Measurements from ENCODE around the gene CPSF6. TPM values are rescaled to one million over a fixed set of nuclear protein-coding genes. Genes with fewer than 3 reads are reported as not detected.

The CPSF6 gene
- total and polyA plus RNA-seq, 2 donors (not counting 1 experiment from before 2014, with no cell fraction given): 18.0 to 43.2 TPM

DNA sequence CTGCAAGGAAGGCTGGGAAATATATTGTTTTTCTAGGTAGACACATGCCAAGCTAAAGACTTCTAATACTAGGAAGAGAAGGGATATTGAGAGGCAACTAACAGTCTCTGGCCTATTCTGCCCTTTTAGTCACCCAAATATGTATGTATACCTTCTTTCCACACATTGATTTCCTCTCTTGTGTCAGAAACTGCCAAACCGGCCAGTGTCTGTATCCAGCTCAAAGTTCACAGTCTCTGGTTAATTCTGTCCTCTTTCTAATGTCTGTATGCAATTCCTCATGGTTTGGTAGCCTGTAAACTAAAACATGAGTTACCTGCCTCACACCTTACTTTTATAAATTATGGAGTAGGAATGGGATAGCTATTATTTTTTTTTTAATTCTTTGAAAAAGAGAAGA lies 25.2 kb upstream of the CPSF6 start:
- no peak for DNase-seq (ENCODE audit: low read depth in 2 of 2)
- no peak overlapping the region for H3K4me2 ChIP-seq (ENCODE audit: extremely low read depth, insufficient read depth, low read length)
- H3K36me3 ChIP-seq (ENCODE audit: control insufficient read depth, insufficient read depth, low read length): no peaks in the 10 kb centered on the region
- no peak overlapping the region for H3K4me3 ChIP-seq (replicated peaks in 1 of 4; ENCODE audit: control extremely low read depth in 1 of 4, insufficient read depth in 1 of 4, low read depth in 3 of 4, low read length in 4 of 4)
- no peak overlapping the region for H3K9ac ChIP-seq (ENCODE audit: insufficient read depth, low read length)
- TF ChIP-seq, protein P1, sequence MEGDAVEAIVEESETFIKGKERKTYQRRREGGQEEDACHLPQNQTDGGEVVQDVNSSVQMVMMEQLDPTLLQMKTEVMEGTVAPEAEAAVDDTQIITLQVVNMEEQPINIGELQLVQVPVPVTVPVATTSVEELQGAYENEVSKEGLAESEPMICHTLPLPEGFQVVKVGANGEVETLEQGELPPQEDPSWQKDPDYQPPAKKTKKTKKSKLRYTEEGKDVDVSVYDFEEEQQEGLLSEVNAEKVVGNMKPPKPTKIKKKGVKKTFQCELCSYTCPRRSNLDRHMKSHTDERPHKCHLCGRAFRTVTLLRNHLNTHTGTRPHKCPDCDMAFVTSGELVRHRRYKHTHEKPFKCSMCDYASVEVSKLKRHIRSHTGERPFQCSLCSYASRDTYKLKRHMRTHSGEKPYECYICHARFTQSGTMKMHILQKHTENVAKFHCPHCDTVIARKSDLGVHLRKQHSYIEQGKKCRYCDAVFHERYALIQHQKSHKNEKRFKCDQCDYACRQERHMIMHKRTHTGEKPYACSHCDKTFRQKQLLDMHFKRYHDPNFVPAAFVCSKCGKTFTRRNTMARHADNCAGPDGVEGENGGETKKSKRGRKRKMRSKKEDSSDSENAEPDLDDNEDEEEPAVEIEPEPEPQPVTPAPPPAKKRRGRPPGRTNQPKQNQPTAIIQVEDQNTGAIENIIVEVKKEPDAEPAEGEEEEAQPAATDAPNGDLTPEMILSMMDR (conservative IDR thresholded peaks at IDR 0.05 in 1 of 2, IDR thresholded peaks at IDR 0.05 in 1 of 2; ENCODE audit: low read depth in 1 of 2, low read length in 2 of 2): no peak
- no peak for TF ChIP-seq EZH2 (IDR thresholded peaks at IDR 0.05; ENCODE audit: low read length, missing control alignments)
- no peaks in the 10 kb centered on the region for H3K9me3 ChIP-seq (ENCODE audit: control insufficient read depth, insufficient read depth, low read depth, low read length)
- H3K4me1 ChIP-seq (ENCODE audit: control insufficient read depth, extremely low read depth, insufficient read depth, low read length): no peaks in the 10 kb centered on the region
- H3K79me2 ChIP-seq (ENCODE audit: control insufficient read depth, insufficient read depth, low read length): no peaks in the 10 kb centered on the region
- no peaks in the 10 kb centered on the region for H4K20me1 ChIP-seq (ENCODE audit: control insufficient read depth, extremely low read depth, insufficient read depth, low read length)
- H3K27ac ChIP-seq (ENCODE audit: insufficient read depth, low read length): no peak overlapping the region
- H2AFZ ChIP-seq (ENCODE audit: low read length): no peak overlapping the region
- no peaks in the 10 kb centered on the region for H3K27me3 ChIP-seq (ENCODE audit: control insufficient read depth, insufficient read depth, low read length)

DNA sequence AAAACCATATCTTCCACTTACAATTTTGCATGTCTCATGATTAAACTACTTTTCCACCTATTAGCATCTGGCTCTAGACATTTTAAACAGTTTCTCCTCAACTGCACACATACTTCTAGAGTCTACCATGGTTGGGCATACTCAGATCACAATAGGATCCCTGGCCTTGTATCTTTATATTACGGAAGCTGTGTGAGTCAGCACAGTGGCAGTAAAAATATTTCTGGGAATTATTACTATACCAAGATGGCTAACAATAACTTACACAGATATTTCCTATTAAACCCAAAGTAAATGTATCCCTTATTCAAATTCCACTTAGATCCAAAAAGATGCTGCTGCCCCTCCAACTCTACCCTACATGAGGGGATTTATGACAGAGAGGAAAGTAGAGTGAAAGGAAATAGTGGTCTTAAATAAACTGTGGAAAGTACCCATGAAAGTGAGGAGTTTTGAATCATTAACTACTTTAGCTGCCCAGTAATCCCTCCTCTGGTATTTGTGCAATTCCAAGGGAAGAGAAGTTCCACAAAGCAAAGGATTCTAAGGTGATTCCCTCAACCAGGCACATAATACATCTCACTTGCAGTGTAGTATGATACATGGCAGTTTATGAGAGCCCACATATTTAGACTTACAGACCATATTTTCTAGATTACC lies 14.0 kb upstream of the CPSF6 start:
- Histone ChIP-seq H3K9ac (ENCODE audit: insufficient read depth, low read length) (no peak overlapping the region), H2AFZ (ENCODE audit: low read length) (no peak overlapping the region), H3K79me2 (ENCODE audit: control insufficient read depth, insufficient read depth, low read length) (no peaks in the 10 kb centered on the region), H3K4me1 (ENCODE audit: control insufficient read depth, extremely low read depth, insufficient read depth, low read length) (no peaks in the 10 kb centered on the region), H3K27ac (ENCODE audit: insufficient read depth, low read length) (no peak overlapping the region), H3K27me3 (ENCODE audit: control insufficient read depth, insufficient read depth, low read length) (no peaks in the 10 kb centered on the region), H4K20me1 (ENCODE audit: control insufficient read depth, extremely low read depth, insufficient read depth, low read length) (no peaks in the 10 kb centered on the region), H3K4me3 (replicated peaks in 1 of 4; ENCODE audit: control extremely low read depth in 1 of 4, insufficient read depth in 1 of 4, low read depth in 3 of 4, low read length in 4 of 4) (no peak overlapping the region), H3K9me3 (ENCODE audit: control insufficient read depth, insufficient read depth, low read depth, low read length) (no peaks in the 10 kb centered on the region), H3K36me3 (ENCODE audit: control insufficient read depth, insufficient read depth, low read length) (no peaks in the 10 kb centered on the region), H3K4me2 (ENCODE audit: extremely low read depth, insufficient read depth, low read length) (no peak overlapping the region)
- DNase-seq (ENCODE audit: low read depth in 2 of 2): no peak
- TF ChIP-seq, protein P1 (conservative IDR thresholded peaks at IDR 0.05 in 1 of 2, IDR thresholded peaks at IDR 0.05 in 1 of 2; ENCODE audit: low read depth in 1 of 2, low read length in 2 of 2): no peak
- TF ChIP-seq EZH2 (IDR thresholded peaks at IDR 0.05; ENCODE audit: low read length, missing control alignments): no peak

DNA sequence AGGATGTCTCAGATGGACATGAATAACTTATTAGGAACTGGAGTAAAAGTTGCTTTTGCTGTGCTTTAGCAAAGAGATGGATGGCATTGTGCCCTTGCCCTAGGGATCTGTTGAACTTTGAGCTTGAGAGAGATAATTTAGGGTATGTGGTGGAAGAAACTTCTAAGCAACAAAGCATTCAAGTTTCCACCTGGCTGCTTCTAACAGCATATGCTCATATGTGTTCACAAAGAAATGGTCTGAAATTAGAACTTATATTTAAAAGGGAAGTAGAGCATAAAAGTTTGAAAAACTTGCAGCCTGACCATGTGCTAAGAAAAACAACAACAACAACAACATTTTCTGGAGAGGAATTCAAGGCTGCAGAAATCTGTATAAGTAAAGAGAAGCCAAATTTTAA lies 7.9 kb upstream of the CPSF6 start:
- Histone ChIP-seq H3K27me3 (ENCODE audit: control insufficient read depth, insufficient read depth, low read length) (peaks cover 3% of the 10 kb centered on the region), H3K9ac (ENCODE audit: insufficient read depth, low read length) (no peak overlapping the region), H3K4me2 (ENCODE audit: extremely low read depth, insufficient read depth, low read length) (no peak overlapping the region), H4K20me1 (ENCODE audit: control insufficient read depth, extremely low read depth, insufficient read depth, low read length) (no peaks in the 10 kb centered on the region), H2AFZ (ENCODE audit: low read length) (no peak overlapping the region), H3K4me1 (ENCODE audit: control insufficient read depth, extremely low read depth, insufficient read depth, low read length) (no peaks in the 10 kb centered on the region), H3K36me3 (ENCODE audit: control insufficient read depth, insufficient read depth, low read length) (no peaks in the 10 kb centered on the region), H3K27ac (ENCODE audit: insufficient read depth, low read length) (no peak overlapping the region), H3K79me2 (ENCODE audit: control insufficient read depth, insufficient read depth, low read length) (no peaks in the 10 kb centered on the region), H3K4me3 (replicated peaks in 1 of 4; ENCODE audit: control extremely low read depth in 1 of 4, insufficient read depth in 1 of 4, low read depth in 3 of 4, low read length in 4 of 4) (no peak overlapping the region), H3K9me3 (ENCODE audit: control insufficient read depth, insufficient read depth, low read depth, low read length) (no peaks in the 10 kb centered on the region)
- DNase-seq (ENCODE audit: low read depth in 2 of 2): no peak
- no peak for TF ChIP-seq EZH2 (IDR thresholded peaks at IDR 0.05; ENCODE audit: low read length, missing control alignments)
- TF ChIP-seq, protein P1 (conservative IDR thresholded peaks at IDR 0.05 in 1 of 2, IDR thresholded peaks at IDR 0.05 in 1 of 2; ENCODE audit: low read depth in 1 of 2, low read length in 2 of 2): no peak
